KOPT-K1 (cell line): Measurements from ENCODE around the gene ACTA2.

ENCODE experiments used
- H3K27ac ChIP-seq: fragments of 200-600 bp; sonication (generic); 2 replicates; pipeline ENCODE4 v1.5.1; 2016; ENCODE audit warnings: antibody characterized with exemption, mild to moderate bottlenecking, low read depth, low read length; ENCODE audit not compliant: poor library complexity, severe bottlenecking
- H3K36me3 ChIP-seq: fragments of 200-600 bp; sonication (generic); 2 replicates; pipeline ENCODE4 v1.5.1; 2017; ENCODE audit warnings: antibody characterized with exemption, mild to moderate bottlenecking, low read length, moderate library complexity; ENCODE audit not compliant: insufficient read depth
- H3K9me3 ChIP-seq: fragments of 200-600 bp; sonication (generic); 2 replicates; pipeline ENCODE4 v1.5.1; 2017; ENCODE audit warnings: antibody characterized with exemption, low read length, mild to moderate bottlenecking; ENCODE audit not compliant: insufficient read depth, poor library complexity, severe bottlenecking

Gene ACTA2

GRCh38 chr10:88987243-88987725 lies 34.7 kb upstream of the ACTA2 start:
- no peaks in the 10 kb centered on the region for H3K9me3 ChIP-seq
- H3K27ac ChIP-seq, result peak overlapping the region; percentile 43
- no peaks in the 10 kb centered on the region for H3K36me3 ChIP-seq

GRCh38 chr10:88986549-88987242 lies 34.1 kb upstream of the ACTA2 start:
- Histone ChIP-seq H3K36me3 (no peaks in the 10 kb centered on the region), H3K9me3 (no peaks in the 10 kb centered on the region), H3K27ac (peak overlapping the region; percentile 43)

- no peak overlapping the region for H3K27ac ChIP-seq
- H3K9me3 ChIP-seq, result no peaks in the 10 kb centered on the region
- no peaks in the 10 kb centered on the region for H3K36me3 ChIP-seq
Observed at GRCh38 chr10:88984525-88984924, 32.0 kb upstream of the ACTA2 start.

GRCh38 chr10:88983939-88984338 lies 31.4 kb upstream of the ACTA2 start:
- Histone ChIP-seq H3K36me3 (no peaks in the 10 kb centered on the region), H3K27ac (no peak overlapping the region)

GRCh38 chr10:88983206-88983605 lies 30.6 kb upstream of the ACTA2 start:
- Histone ChIP-seq H3K27ac (peak overlapping the region; percentile 20), H3K36me3 (no peaks in the 10 kb centered on the region), H3K9me3 (no peaks in the 10 kb centered on the region)

More at GRCh38 chr10:88983939-88984338, 31.4 kb upstream of the ACTA2 start:
- no peaks in the 10 kb centered on the region for H3K9me3 ChIP-seq

GRCh38 chr10:88982366-88982765 lies 29.8 kb upstream of the ACTA2 start:
- H3K9me3 ChIP-seq, result no peaks in the 10 kb centered on the region
- no peaks in the 10 kb centered on the region for H3K36me3 ChIP-seq
- no peak overlapping the region for H3K27ac ChIP-seq

GRCh38 chr10:88981435-88981834 lies 28.9 kb upstream of the ACTA2 start:
- Histone ChIP-seq H3K36me3 (no peaks in the 10 kb centered on the region), H3K27ac (no peak overlapping the region), H3K9me3 (no peaks in the 10 kb centered on the region)

- no peaks in the 10 kb centered on the region for H3K36me3 ChIP-seq
- H3K9me3 ChIP-seq, result no peaks in the 10 kb centered on the region
- no peak overlapping the region for H3K27ac ChIP-seq
Observed at GRCh38 chr10:88980800-88981199, 28.2 kb upstream of the ACTA2 start.

- H3K36me3 ChIP-seq, result no peaks in the 10 kb centered on the region
- no peaks in the 10 kb centered on the region for H3K9me3 ChIP-seq
- no peak overlapping the region for H3K27ac ChIP-seq
Observed at GRCh38 chr10:88980247-88980646, 27.7 kb upstream of the ACTA2 start.

GRCh38 chr10:88979603-88980002 lies 27.0 kb upstream of the ACTA2 start:
- no peaks in the 10 kb centered on the region for H3K9me3 ChIP-seq
- no peaks in the 10 kb centered on the region for H3K36me3 ChIP-seq
- no peak overlapping the region for H3K27ac ChIP-seq

- no peaks in the 10 kb centered on the region for H3K9me3 ChIP-seq
- no peak overlapping the region for H3K27ac ChIP-seq
- no peaks in the 10 kb centered on the region for H3K36me3 ChIP-seq
Observed at GRCh38 chr10:88979153-88979562, 26.6 kb upstream of the ACTA2 start.

GRCh38 chr10:88978463-88978862 lies 25.9 kb upstream of the ACTA2 start:
- no peaks in the 10 kb centered on the region for H3K36me3 ChIP-seq
- no peak overlapping the region for H3K27ac ChIP-seq
- H3K9me3 ChIP-seq, result no peaks in the 10 kb centered on the region

GRCh38 chr10:88975377-88975720 lies 22.8 kb upstream of the ACTA2 start:
- Histone ChIP-seq H3K27ac (peak overlapping the region; percentile 78), H3K9me3 (no peaks in the 10 kb centered on the region), H3K36me3 (no peaks in the 10 kb centered on the region)

- Histone ChIP-seq H3K9me3 (no peaks in the 10 kb centered on the region), H3K36me3 (no peaks in the 10 kb centered on the region), H3K27ac (peak overlapping the region; percentile 78)
Observed at GRCh38 chr10:88974446-88975376, 22.1 kb upstream of the ACTA2 start.

- H3K36me3 ChIP-seq, result no peaks in the 10 kb centered on the region
- no peaks in the 10 kb centered on the region for H3K9me3 ChIP-seq
- no peak overlapping the region for H3K27ac ChIP-seq
Observed at GRCh38 chr10:88974012-88974411, 21.4 kb upstream of the ACTA2 start.
